Upper lobe of right lung (tissue), 1 donor: ENCODE measurements around the gene CMIP. TPM values are rescaled to one million over a fixed set of nuclear protein-coding genes. Genes with fewer than 3 reads are reported as not detected.

ENCODE experiments used
- ATAC-seq: fragments of 200-7000 bp; cut with Tn5 transposase; one replicate; pipeline ENCODE4 v1.9.1; 2020; ENCODE audit warnings: mild to moderate bottlenecking, moderate library complexity
- DNase-seq: peaks from one replicate; pipeline ENCODE4 v3.0.0-alpha.2; 2020
- H3K27ac ChIP-seq: fragments of 200-600 bp; one replicate; pipeline ENCODE4 v1.8.0; 2022
- H3K27me3 ChIP-seq: fragments of 200-600 bp; one replicate; pipeline ENCODE4 v1.8.0; 2022; ENCODE audit warnings: mild to moderate bottlenecking
- H3K36me3 ChIP-seq: fragments of 200-600 bp; one replicate; pipeline ENCODE4 v1.8.0; 2022
- H3K4me1 ChIP-seq: fragments of 200-600 bp; one replicate; pipeline ENCODE4 v1.8.0; 2022
- H3K4me3 ChIP-seq: fragments of 200-600 bp; one replicate; pipeline ENCODE4 v1.8.0; 2022; ENCODE audit warnings: mild to moderate bottlenecking
- H3K9me3 ChIP-seq: fragments of 200-600 bp; one replicate; pipeline ENCODE4 v1.8.0; 2022
- intact Hi-C: fragments of 100-400 bp; cut with DNase I; formaldehyde crosslinking; loops from one replicate; pipeline ENCODE4 v1.11.0; 2022
- total RNA-seq: library from RNA; stranded (reverse); fragmentation: NEBNext Ultra II Directional; extraction: Animal tissue kit (Norgen Biotek cat#: 25700); gene quantifications from one replicate; pipeline ENCODE4 v1.2.1, GENCODE V29; 2021
- TF ChIP-seq, protein P1 (sequence below): fragments of 200-600 bp; IDR thresholded peaks from one replicate; pipeline ENCODE4 v1.8.0; 2022; ENCODE audit warnings: antibody characterized with exemption
- donor health status: DM: no; HTN: yes; CAD: no; lungs with severe emphysema.

CMIP gene
- total RNA-seq, 1 donor from 2014 or later: 73.8 TPM

DNA sequence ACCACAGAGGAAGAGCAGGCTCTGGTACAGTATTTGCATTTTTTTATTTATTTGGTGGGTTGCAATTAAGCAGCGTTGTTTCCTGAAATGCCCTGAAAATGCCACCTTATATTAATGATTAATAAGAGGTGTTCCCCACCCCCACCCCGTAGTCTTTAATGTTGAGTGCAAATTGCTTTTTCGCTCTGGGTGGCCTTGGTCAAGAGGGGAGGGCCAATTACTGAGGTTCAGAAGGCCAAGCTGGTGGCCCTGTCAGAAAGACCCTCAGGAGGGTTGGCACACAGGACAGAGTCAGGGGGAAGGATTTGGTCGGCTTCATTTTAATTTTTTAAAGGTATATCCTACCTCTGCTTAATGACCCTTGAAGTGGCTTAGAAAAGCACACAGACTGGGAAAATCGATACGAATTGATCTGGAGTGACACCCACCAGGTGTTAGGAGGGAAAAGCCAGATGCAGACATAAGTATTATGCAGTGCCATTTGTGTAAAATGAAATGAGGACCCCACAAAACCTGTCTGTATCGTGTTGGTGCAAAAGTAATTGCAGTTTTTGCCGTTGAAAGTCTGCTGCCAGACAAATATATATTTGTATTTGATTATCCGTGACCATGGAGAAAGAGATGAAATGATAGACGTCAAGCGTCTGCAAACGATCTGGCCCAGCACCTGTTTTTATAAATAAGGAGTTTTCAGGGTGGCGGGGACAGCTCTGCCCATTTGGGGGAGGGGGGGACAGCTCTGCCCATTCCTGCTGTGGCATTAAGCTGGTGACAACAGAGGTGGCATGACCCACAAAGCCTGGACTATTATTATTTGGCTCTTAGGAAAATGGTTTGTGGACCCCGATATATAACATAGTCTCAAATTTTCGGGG lies 190.7 kb downstream of the CMIP start:
- H3K4me3 ChIP-seq: no peak overlapping the region
- intact Hi-C loops: no loop called here
- TF ChIP-seq, protein P1, sequence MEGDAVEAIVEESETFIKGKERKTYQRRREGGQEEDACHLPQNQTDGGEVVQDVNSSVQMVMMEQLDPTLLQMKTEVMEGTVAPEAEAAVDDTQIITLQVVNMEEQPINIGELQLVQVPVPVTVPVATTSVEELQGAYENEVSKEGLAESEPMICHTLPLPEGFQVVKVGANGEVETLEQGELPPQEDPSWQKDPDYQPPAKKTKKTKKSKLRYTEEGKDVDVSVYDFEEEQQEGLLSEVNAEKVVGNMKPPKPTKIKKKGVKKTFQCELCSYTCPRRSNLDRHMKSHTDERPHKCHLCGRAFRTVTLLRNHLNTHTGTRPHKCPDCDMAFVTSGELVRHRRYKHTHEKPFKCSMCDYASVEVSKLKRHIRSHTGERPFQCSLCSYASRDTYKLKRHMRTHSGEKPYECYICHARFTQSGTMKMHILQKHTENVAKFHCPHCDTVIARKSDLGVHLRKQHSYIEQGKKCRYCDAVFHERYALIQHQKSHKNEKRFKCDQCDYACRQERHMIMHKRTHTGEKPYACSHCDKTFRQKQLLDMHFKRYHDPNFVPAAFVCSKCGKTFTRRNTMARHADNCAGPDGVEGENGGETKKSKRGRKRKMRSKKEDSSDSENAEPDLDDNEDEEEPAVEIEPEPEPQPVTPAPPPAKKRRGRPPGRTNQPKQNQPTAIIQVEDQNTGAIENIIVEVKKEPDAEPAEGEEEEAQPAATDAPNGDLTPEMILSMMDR: no peak
- H3K9me3 ChIP-seq: no peaks in the 10 kb centered on the region
- no peaks in the 10 kb centered on the region for H3K27me3 ChIP-seq
- H3K27ac ChIP-seq: no peak overlapping the region
- H3K36me3 ChIP-seq: no peaks in the 10 kb centered on the region
- H3K4me1 ChIP-seq: peaks cover 27% of the 10 kb centered on the region
- no peak for ATAC-seq
- DNase-seq: no peak

DNA sequence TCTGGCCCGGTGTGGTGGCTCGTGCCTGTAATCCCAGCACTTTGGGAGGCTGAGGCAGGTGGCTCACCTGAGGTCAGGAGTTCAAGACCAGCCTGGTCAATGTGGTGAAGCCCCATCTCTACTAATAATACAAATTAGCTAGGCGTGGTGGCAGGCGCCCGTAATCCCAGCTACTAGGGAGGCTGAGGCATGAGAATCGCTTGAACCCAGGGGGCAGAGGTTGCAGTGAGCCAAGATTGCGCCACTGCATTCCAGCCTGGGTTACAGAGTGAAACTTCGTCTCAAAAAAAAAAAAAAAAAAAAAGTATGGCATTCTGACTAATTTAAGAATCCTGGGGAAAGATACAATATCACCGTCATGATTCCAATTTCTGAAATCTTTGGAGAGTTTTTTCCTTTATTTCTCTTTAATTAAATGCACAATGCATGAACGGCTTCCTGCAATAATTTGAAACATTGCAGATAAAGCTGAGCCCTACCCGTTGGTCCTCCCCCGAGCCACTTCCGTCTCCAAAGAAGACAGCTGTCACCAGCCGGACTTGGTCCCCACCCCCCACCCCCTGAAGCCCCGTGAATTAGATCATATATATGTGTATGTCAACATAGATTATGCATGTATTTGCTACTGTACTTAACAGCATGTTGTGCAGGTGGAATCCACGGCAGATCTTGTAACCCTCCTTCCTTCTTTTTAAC lies 191.8 kb downstream of the CMIP start:
- Histone ChIP-seq H3K36me3 (no peaks in the 10 kb centered on the region), H3K27me3 (no peaks in the 10 kb centered on the region), H3K4me3 (no peak overlapping the region), H3K27ac (no peak overlapping the region), H3K9me3 (no peaks in the 10 kb centered on the region), H3K4me1 (peaks cover 27% of the 10 kb centered on the region)
- TF ChIP-seq, protein P1: no peak
- intact Hi-C loops: no loop called here
- no peak for ATAC-seq
- DNase-seq: no peak

DNA sequence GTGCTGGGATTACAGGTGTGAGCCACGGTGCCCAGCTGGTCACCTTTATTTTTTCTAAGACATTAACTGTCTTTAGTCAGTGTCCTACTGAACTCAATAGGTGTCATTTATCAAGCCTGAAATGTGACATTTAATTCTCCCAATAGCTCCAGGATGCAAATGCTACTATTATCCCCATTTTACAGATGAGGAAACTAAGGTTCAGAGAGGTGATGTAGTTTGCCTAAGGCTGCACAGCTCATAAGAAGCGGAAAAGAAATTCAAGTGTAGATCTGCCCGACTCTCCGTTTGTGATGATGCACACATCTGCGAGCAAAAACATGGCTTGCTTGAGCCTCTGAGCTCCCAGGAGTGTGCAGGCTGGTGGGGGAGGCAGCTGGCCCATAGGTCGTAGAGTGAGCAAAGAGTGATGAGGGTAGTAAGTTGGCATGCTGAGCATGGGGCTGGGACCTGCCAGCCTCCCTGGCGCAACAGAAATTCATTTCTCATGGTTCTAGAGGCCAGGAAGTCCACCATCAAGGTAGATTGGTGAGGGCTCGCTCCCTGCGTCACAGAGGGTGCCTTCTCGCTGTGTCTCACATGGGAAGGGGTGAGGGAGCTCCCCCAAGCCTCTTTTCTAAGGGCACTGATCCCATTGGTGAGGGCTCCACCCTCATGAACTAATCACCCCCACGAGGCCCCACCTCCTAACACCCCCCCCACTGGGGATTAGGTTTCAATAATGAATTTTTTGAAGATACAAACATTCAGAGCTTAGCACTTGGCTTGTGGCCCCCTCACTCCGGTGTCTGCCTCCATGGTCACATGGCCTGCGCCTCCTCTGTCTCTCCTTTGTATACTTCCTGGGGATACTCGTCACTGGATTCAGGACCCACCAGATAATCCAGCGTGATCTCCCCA lies 193.0 kb downstream of the CMIP start:
- Histone ChIP-seq H3K27ac (no peak overlapping the region), H3K4me3 (no peak overlapping the region)

DNA sequence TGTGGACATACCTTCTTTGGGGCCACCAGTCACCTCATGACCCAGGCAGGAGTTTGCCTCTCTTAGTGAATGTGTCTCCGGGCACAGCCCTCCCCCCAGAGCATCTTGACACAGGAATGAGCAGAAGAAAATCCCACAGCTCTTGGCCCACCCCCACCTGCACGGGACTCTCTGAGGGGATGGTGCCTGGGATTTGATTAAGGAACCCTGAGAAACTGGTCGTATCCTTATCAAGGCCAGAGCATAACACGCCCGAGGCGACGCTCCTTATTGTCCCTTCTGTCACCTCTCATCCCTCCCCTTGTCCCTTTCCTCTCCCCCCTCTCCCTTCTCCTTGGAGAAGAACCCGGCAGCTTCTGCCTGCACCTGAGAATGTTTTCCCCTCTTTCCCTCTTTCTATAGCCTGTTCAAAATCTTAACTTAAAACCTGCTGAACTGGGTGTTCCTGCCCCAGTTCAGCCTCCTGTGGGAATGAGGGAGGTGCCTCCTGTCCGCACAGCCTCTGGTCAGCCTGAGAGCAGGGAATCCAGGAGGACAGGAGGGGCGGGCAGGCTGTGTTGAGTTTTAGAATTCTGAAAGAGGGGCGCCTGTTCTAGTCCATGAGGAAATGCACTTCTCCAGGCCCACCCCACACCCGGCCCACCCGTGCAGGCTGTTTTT lies 193.8 kb downstream of the CMIP start:
- intact Hi-C loops: no loop called here
- no peak for DNase-seq
- no peaks in the 10 kb centered on the region for H3K27me3 ChIP-seq
- H3K36me3 ChIP-seq: no peaks in the 10 kb centered on the region
- peaks cover 15% of the 10 kb centered on the region for H3K4me1 ChIP-seq
- H3K9me3 ChIP-seq: no peaks in the 10 kb centered on the region
- TF ChIP-seq, protein P1: no peak
- H3K27ac ChIP-seq: no peak overlapping the region
- H3K4me3 ChIP-seq: no peak overlapping the region
- no peak for ATAC-seq

More for the DNA sequence above, 193.0 kb downstream of the CMIP start:
- Histone ChIP-seq H3K9me3 (no peaks in the 10 kb centered on the region), H3K36me3 (no peaks in the 10 kb centered on the region), H3K4me1 (peaks cover 24% of the 10 kb centered on the region), H3K27me3 (no peaks in the 10 kb centered on the region)
- TF ChIP-seq, protein P1: no peak
- intact Hi-C loops: no loop called here
- DNase-seq (no peak), ATAC-seq (no peak)

DNA sequence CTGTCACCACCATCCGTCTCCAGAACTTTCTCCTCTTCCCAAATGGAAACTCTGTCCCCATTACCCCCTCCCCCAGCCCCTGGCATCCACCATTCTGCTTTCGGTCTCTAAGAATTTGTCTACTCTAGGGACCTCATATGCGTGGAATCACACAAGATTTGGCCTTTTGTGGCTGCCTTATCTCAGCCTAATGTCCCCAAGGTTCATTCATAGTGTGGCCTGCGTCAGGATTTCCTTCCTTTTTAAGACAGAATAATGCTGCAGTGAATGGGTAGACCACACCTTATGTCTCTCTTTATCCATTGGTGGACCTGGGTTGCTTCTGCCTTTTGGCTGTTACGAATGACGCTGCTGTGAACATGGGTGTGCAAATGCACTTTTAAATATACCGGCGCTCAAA lies 194.7 kb downstream of the CMIP start:
- H3K4me3 ChIP-seq: no peak overlapping the region
- no peaks in the 10 kb centered on the region for H3K27me3 ChIP-seq
- no peaks in the 10 kb centered on the region for H3K36me3 ChIP-seq
- ATAC-seq (no peak), DNase-seq (no peak)
- H3K4me1 ChIP-seq: peaks cover 8% of the 10 kb centered on the region
- H3K27ac ChIP-seq: no peak overlapping the region
- TF ChIP-seq, protein P1: no peak
- no peaks in the 10 kb centered on the region for H3K9me3 ChIP-seq
- intact Hi-C loops: no loop called here
